Measurements from ENCODE around the gene ATP1B3. TPM values are rescaled to one million over a fixed set of nuclear protein-coding genes. Genes with fewer than 3 reads are reported as not detected.
"Not testable (repeated sequence)": the region's sequence is repeated elsewhere in the genome, so short reads cannot be mapped to it uniquely, and the experiment has no call there.

ATP1B3 gene
- polyA plus RNA-seq, 1 of the 3 experiments (the other 2 are of a cell fraction): 86.3 TPM

DNA sequence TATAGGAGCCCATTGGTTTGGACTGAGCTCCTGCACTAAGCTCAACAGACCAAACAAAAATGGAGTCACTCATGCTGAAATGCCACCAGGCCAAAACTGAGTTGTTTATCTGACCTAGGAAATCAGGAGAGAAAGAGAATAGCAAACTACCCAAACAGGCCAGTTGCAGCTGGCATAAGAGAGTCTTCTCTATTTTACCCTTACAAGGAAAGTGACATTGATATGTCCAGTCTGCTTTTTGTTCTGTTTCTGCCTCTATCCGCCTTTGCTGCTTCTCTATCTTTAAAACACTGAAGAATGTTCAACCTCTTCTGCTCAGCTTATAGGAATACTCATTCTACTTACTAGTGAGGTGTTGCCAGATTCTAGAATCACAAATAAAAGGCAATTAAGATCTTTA is 95.1 kb downstream of the ATP1B3 start:
- CTCF ChIA-PET: interaction anchor here (1.6 to 2.1 kb wide), 2 partner anchors 9 to 308 kb away, joined by 4 to 6 read pairs; no protein-coding TSS in a partner anchor

DNA sequence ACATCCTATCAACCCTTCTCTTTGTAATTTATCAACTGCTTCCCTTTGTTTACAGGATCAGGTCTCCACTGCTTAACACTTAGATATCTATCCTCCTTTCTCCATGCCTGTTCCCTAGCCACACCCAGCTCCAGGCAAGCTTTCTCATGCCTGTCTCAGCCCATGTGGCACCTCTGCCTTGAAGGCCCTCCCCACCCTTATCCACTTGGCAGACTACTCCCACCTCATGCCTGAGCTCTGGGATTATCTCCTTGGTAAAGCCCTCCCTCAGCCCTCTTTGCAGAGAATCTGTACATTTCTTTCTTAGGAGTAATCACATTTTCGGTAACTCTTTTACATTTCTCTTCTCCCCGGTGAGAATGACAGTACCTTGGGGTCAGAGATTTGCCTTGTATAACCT is 96.0 kb downstream of the ATP1B3 start:
- Histone ChIP-seq H2AFZ (ENCODE audit: low read depth) (no peak overlapping the region), H3K27me3 (ENCODE audit: insufficient read depth) (no peaks in the 10 kb centered on the region), H3K9me2 (no peaks in the 10 kb centered on the region), H3K4me1 (ENCODE audit: control insufficient read depth in 1 of 2, insufficient read depth in 2 of 2, low read depth in 1 of 2, low read length in 1 of 2) (no peaks in the 10 kb centered on the region), H3K4me3 (ENCODE audit: low read depth in 2 of 2, low read length in 1 of 2) (no peak overlapping the region), H3K9me3 (no peaks in the 10 kb centered on the region), H3K79me2 (ENCODE audit: insufficient read depth) (no peaks in the 10 kb centered on the region), H3F3A (replicated peaks; ENCODE audit: insufficient read depth) (no peaks in the 10 kb centered on the region), H4K20me1 (ENCODE audit: insufficient read depth) (no peaks in the 10 kb centered on the region), H3K4me2 (no peak overlapping the region), H3K27ac (ENCODE audit: low read depth in 2 of 2, low read length in 1 of 2) (no peak overlapping the region), H3K36me3 (replicated peaks in 1 of 2; ENCODE audit: control insufficient read depth in 1 of 2, insufficient read depth in 2 of 2, low read length in 1 of 2) (peaks cover 9 to 10% of the 10 kb centered on the region in 2 experiments), H3K9ac (no peak overlapping the region)
- DNase-seq: no peak
- 94% methylated on average over 2 of the region's 2 CpGs for WGBS (ENCODE audit: low lambda C conversion rate)
- CTCF ChIA-PET: interaction anchor here (0.7 to 2.1 kb wide), 2 partner anchors 10 to 11 kb away, joined by 3 to 6 read pairs; no protein-coding TSS in a partner anchor
- POLR2A ChIA-PET: no interaction called here
- TF ChIP-seq RCOR1 (IDR thresholded peaks at IDR 0.05; ENCODE audit: low read length) (no peak), FOXJ3 (CRISPR knock-in tag; IDR thresholded peaks at IDR 0.05) (no peak), GATA2 (CRISPR knock-in tag; IDR thresholded peaks at IDR 0.05) (no peak), TEAD4 (IDR thresholded peaks at IDR 0.05; ENCODE audit: borderline replicate concordance, insufficient read depth) (no peak), TCF12 (IDR thresholded peaks at IDR 0.05) (no peak), ELF1 (IDR thresholded peaks at IDR 0.05) (no peak), CHD2 (IDR thresholded peaks at IDR 0.05; ENCODE audit: low read length, partially characterized antibody) (no peak), MEF2A (IDR thresholded peaks at IDR 0.05; ENCODE audit: borderline replicate concordance, low read depth) (no peak), NRF1 (IDR thresholded peaks at IDR 0.05; ENCODE audit: low read depth, low read length) (no peak), FOSL2 (IDR thresholded peaks at IDR 0.05; ENCODE audit: borderline replicate concordance, low read depth) (no peak), TAF1 (IDR thresholded peaks at IDR 0.05; ENCODE audit: borderline replicate concordance, low read depth, low read length) (no peak)
- TF ChIP-seq, protein P1, sequence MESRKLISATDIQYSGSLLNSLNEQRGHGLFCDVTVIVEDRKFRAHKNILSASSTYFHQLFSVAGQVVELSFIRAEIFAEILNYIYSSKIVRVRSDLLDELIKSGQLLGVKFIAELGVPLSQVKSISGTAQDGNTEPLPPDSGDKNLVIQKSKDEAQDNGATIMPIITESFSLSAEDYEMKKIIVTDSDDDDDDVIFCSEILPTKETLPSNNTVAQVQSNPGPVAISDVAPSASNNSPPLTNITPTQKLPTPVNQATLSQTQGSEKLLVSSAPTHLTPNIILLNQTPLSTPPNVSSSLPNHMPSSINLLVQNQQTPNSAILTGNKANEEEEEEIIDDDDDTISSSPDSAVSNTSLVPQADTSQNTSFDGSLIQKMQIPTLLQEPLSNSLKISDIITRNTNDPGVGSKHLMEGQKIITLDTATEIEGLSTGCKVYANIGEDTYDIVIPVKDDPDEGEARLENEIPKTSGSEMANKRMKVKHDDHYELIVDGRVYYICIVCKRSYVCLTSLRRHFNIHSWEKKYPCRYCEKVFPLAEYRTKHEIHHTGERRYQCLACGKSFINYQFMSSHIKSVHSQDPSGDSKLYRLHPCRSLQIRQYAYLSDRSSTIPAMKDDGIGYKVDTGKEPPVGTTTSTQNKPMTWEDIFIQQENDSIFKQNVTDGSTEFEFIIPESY (IDR thresholded peaks at IDR 0.05; ENCODE audit: borderline replicate concordance, low read depth): no peak
- TF ChIP-seq, protein P2, sequence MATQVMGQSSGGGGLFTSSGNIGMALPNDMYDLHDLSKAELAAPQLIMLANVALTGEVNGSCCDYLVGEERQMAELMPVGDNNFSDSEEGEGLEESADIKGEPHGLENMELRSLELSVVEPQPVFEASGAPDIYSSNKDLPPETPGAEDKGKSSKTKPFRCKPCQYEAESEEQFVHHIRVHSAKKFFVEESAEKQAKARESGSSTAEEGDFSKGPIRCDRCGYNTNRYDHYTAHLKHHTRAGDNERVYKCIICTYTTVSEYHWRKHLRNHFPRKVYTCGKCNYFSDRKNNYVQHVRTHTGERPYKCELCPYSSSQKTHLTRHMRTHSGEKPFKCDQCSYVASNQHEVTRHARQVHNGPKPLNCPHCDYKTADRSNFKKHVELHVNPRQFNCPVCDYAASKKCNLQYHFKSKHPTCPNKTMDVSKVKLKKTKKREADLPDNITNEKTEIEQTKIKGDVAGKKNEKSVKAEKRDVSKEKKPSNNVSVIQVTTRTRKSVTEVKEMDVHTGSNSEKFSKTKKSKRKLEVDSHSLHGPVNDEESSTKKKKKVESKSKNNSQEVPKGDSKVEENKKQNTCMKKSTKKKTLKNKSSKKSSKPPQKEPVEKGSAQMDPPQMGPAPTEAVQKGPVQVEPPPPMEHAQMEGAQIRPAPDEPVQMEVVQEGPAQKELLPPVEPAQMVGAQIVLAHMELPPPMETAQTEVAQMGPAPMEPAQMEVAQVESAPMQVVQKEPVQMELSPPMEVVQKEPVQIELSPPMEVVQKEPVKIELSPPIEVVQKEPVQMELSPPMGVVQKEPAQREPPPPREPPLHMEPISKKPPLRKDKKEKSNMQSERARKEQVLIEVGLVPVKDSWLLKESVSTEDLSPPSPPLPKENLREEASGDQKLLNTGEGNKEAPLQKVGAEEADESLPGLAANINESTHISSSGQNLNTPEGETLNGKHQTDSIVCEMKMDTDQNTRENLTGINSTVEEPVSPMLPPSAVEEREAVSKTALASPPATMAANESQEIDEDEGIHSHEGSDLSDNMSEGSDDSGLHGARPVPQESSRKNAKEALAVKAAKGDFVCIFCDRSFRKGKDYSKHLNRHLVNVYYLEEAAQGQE (IDR thresholded peaks at IDR 0.05; ENCODE audit: low read depth, low read length): no peak

More for the DNA sequence above, 95.1 kb downstream of the ATP1B3 start:
- Histone ChIP-seq H2AFZ (ENCODE audit: low read depth) (no peak overlapping the region), H3K27me3 (ENCODE audit: insufficient read depth) (no peaks in the 10 kb centered on the region), H3K36me3 (replicated peaks in 1 of 2; ENCODE audit: control insufficient read depth in 1 of 2, insufficient read depth in 2 of 2, low read length in 1 of 2) (peaks cover 7 to 10% of the 10 kb centered on the region in 2 experiments), H3F3A (replicated peaks; ENCODE audit: insufficient read depth) (no peaks in the 10 kb centered on the region), H4K20me1 (ENCODE audit: insufficient read depth) (no peaks in the 10 kb centered on the region), H3K9ac (no peak overlapping the region), H3K9me3 (no peaks in the 10 kb centered on the region), H3K4me1 (ENCODE audit: control insufficient read depth in 1 of 2, insufficient read depth in 2 of 2, low read depth in 1 of 2, low read length in 1 of 2) (no peaks in the 10 kb centered on the region), H3K4me3 (ENCODE audit: low read depth in 2 of 2, low read length in 1 of 2) (no peak overlapping the region), H3K9me2 (no peaks in the 10 kb centered on the region), H3K79me2 (ENCODE audit: insufficient read depth) (no peaks in the 10 kb centered on the region), H3K27ac (ENCODE audit: low read depth in 2 of 2, low read length in 1 of 2) (no peak overlapping the region), H3K4me2 (no peak overlapping the region)
- 97% methylated on average over 1 of the region's 1 CpG for WGBS (ENCODE audit: low lambda C conversion rate)
- POLR2A ChIA-PET: no interaction called here
- no peak for TF ChIP-seq RXRA (IDR thresholded peaks at IDR 0.05; ENCODE audit: borderline replicate concordance, low read depth)
- DNase-seq: no peak

DNA sequence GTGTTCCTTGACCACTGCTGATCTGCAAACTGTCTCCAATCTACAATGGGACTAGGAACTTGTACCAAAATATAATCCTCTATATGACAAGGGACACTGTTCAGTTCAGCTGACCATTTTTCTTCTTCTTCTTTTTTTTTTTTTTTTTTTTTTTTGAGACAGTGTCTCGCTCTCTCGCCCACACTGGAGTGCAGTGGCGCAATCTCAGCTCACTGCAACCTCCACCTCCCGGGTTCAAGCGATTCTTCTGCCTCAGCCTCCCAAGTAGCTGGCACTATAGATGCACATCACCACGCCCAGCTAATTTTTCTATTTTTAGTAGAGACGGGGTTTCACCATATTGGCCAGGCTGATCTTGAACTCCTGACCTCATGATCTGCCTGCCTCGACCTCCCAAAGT is 98.3 kb downstream of the ATP1B3 start:
- H4K20me1 ChIP-seq (ENCODE audit: insufficient read depth); H3K9me2 ChIP-seq; H3K4me2 ChIP-seq; DNase-seq; CTCF ChIA-PET; H3K4me1 ChIP-seq (ENCODE audit: control insufficient read depth in 1 of 2, insufficient read depth in 2 of 2, low read depth in 1 of 2, low read length in 1 of 2); H3K27ac ChIP-seq (ENCODE audit: low read depth in 2 of 2, low read length in 1 of 2); H3F3A ChIP-seq (replicated peaks; ENCODE audit: insufficient read depth); H3K27me3 ChIP-seq (ENCODE audit: insufficient read depth); H2AFZ ChIP-seq (ENCODE audit: low read depth); H3K9ac ChIP-seq; H3K79me2 ChIP-seq (ENCODE audit: insufficient read depth); H3K9me3 ChIP-seq; H3K4me3 ChIP-seq (ENCODE audit: low read depth in 2 of 2, low read length in 1 of 2); POLR2A ChIA-PET: not testable (repeated sequence)
- WGBS (ENCODE audit: low lambda C conversion rate): 98% methylated on average over 8 of the region's 8 CpGs
- peaks cover 9 to 18% of the 10 kb centered on the region in 2 experiments for H3K36me3 ChIP-seq (replicated peaks in 1 of 2; ENCODE audit: control insufficient read depth in 1 of 2, insufficient read depth in 2 of 2, low read length in 1 of 2)

All from SK-N-SH (cell line).